Measurements from ENCODE around the gene CLSTN3.
"Not testable (repeated sequence)": the region's sequence is repeated elsewhere in the genome, so short reads cannot be mapped to it uniquely, and the experiment has no call there.

CLSTN3 gene

GRCh38 chr12:7103837-7104584 is 26.2 kb upstream of the CLSTN3 start:
- no peak for DNase-seq (ENCODE audit: low spot score)

GRCh38 chr12:7106082-7106481 is 24.1 kb upstream of the CLSTN3 start:
- DNase-seq (ENCODE audit: low spot score): no peak

- DNase-seq (ENCODE audit: low spot score): not testable (repeated sequence)
These were observed 23.0 kb upstream of the CLSTN3 start for GRCh38 chr12:7107181-7107580.

- no peak for DNase-seq (ENCODE audit: low spot score)
These were observed 22.6 kb upstream of the CLSTN3 start for GRCh38 chr12:7107636-7108002.

GRCh38 chr12:7108003-7108795 is 22.0 kb upstream of the CLSTN3 start:
- DNase-seq (ENCODE audit: low spot score): peak; percentile 79

GRCh38 chr12:7108796-7109571 is 21.2 kb upstream of the CLSTN3 start, which contains the start of gene C1RL:
Gene C1RL, minus strand, starts transcription at chr12:7109214. Its CDS starts 34 bp downstream, at chr12:7109180.
- peak; percentile 90 for DNase-seq (ENCODE audit: low spot score)

GRCh38 chr12:7109572-7109920 is 20.6 kb upstream of the CLSTN3 start:
- no peak for DNase-seq (ENCODE audit: low spot score)

GRCh38 chr12:7110661-7111060 is 19.5 kb upstream of the CLSTN3 start:
- DNase-seq (ENCODE audit: low spot score): no peak

- no peak for DNase-seq (ENCODE audit: low spot score)
These were observed 18.1 kb upstream of the CLSTN3 start for GRCh38 chr12:7112041-7112440.

- peak; percentile 58 for DNase-seq (ENCODE audit: low spot score)
These were observed 16.7 kb upstream of the CLSTN3 start for GRCh38 chr12:7113389-7113871.

- no peak for DNase-seq (ENCODE audit: low spot score)
These were observed 16.2 kb upstream of the CLSTN3 start for GRCh38 chr12:7114008-7114407.

GRCh38 chr12:7114851-7115250 is 15.3 kb upstream of the CLSTN3 start:
- DNase-seq (ENCODE audit: low spot score): no peak

GRCh38 chr12:7116196-7116595 is 14.0 kb upstream of the CLSTN3 start:
- no peak for DNase-seq (ENCODE audit: low spot score)

- no peak for DNase-seq (ENCODE audit: low spot score)
These were observed 13.3 kb upstream of the CLSTN3 start for GRCh38 chr12:7116916-7117315.

- DNase-seq (ENCODE audit: low spot score): no peak
These were observed 12.5 kb upstream of the CLSTN3 start for GRCh38 chr12:7117670-7118069.

- DNase-seq (ENCODE audit: low spot score): no peak
These were observed 11.3 kb upstream of the CLSTN3 start for GRCh38 chr12:7118881-7119280.

GRCh38 chr12:7120166-7120565 is 10.0 kb upstream of the CLSTN3 start:
- no peak for DNase-seq (ENCODE audit: low spot score)

- no peak for DNase-seq (ENCODE audit: low spot score)
These were observed 8.8 kb upstream of the CLSTN3 start for GRCh38 chr12:7121324-7121723.

- DNase-seq (ENCODE audit: low spot score): no peak
These were observed 7.1 kb upstream of the CLSTN3 start for GRCh38 chr12:7122811-7123769.

- DNase-seq (ENCODE audit: low spot score): no peak
These were observed 6.2 kb upstream of the CLSTN3 start for GRCh38 chr12:7123806-7124522.

All from LoVo (cell line).